ENCODE measurements around the gene PRX.

DNA sequence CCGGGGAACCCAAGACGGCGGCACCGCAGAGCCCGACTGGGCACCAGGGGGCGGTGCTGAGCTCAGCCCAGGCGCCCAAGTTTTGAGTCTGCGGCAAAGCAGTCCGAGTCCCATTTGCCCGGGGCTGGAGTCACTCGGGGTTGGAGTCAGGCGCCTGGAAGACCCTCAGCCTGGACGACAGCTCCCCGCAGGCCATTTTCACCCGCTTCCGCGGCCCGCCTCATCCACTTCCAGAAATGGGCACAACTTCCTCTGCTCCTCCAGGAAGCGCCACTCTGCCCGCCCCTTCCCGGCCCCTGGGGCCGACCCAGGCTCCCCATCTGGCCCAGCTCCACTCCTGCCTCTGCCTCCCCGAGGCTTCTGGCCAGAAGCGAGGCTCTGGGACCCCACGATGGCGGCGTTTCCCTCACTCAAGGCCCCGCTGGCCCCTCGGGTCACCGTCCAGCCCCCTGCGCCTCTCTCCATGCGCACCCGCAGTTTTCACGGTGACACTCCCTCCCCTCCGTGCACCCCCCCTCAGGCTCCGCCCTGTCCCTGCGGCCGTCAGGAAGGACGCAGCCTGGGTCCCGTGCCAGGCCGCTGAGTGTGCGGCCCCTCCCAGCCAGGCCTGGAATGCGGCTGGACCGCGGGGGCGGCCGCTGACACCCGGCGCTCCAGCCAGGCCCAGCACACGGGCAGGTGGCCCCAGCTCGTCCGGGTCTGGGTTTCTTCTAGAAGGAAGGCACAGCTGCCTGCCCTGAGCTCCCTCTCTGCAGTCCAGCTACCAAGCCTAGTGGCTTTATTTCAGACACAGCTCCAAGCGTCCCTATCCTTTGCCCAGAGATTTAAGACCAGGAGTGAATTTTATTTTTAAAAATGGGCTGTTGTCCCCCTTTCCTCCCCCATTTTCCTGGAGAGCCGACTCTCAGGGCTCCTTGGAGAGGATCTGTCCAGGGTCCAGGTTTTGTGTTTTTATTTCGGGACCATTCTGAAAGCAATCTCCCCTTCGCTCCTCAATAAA lies 7.9 kb upstream of the PRX start:
- TF ChIP-seq POLR2A (IDR thresholded peaks at IDR 0.05; ENCODE audit: low read length) (peak; percentile 71), GATA1 (IDR thresholded peaks at IDR 0.05; ENCODE audit: low read depth, low read length) (no peak)

All from erythroblast (primary cell).